GM21390 (cell line): Measurements from ENCODE around the gene NANOS3.
A peak's percentile ranks its signal among the peaks of the same experiment; 100 is the strongest.

Experiments
- ATAC-seq: cut with Tn5 transposase; IDR thresholded peaks from one replicate; pipeline ENCODE4 v1.9.1; 2021; ENCODE audit not compliant: unreplicated experiment

Gene NANOS3

DNA sequence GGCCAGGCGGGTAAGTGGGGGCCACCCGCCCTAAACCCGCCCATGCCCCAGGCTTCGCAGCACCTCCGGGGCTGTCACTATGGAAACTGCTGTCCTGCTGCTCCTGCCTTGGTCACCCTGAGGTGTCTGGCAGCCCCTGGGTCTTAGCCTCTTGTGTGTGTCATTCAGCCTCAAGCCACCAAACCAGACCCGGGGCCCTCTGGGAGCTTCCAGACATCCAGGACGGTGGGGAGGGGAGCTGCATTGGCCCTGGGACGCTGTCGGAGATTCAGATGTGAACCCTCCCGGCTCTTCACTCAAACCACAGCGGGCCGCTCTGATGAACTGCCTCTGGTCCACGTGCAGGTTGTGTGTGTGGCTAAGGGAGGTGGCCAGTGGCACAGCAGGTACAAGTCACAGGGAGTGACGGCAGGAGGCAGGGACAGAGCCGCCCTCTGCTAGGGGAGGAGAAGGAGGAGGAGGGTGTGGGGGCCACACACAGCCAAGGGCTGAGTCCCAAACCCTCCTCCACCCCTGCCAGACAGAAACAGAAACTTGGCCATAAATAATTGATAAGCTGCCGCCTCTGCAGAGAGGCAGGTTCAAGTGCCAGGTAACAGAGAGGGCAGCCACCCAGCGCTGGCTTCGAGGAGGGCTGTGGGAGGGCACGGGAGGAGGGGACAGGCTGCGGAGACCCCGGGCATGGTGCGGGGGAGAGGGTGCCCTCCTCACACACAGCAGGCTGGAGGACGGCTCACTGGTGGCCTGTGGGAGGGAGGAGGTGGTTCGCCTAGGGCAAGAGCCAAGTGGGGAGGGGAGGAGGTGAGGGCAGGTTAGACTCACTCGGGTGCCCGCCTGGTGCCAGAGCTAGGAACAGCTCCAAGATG is 8.0 kb downstream of the NANOS3 start:
- no peak for ATAC-seq

DNA sequence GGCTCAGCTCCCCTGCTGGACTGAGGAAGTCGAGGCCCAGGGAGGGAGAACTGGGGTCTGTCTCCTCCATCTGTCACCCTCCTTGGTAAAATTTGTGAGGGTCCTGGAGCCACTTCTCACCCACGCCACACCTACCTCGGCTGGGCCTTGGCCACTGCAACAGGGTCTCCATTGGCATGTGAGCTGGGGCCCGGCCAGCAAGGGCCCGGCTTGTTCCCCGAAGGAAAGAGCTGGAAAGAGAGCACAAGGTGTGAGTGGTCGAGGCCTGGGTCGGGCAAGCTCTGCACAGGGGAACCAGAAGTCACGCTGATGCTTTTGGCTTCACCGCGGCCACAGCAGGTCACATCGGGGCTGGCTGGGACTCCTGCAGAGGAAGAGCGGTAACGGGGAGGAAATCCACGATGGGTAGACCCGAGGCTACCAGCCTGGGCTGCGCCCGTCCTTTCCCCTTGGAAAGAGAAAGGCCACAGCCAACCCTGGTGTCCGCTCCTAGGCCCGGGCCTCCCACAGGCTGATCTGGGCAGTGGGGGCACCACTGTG is 9.0 kb downstream of the NANOS3 start:
- ATAC-seq = no peak

DNA sequence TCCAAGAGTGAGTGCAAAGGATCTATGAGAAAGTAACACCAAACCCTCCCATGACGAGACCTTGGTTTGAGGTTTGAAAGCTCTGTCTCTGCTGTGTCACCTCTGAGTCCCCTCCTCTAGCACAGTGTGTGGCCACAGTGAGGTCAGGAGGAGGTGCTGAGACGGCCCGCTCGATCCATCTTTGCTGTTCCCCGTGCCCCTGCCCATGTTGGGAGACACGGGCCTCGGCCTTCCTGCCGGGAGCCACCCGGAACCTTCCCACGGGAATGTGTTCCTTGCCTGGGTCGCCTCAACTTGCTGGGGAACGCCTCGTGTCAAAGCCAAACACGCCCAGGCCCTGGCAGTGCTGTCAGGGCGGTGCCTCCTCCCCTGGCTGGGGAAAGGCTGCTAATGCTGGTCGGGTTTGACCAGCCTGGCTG is 10.1 kb downstream of the NANOS3 start:
- ATAC-seq = no peak

DNA sequence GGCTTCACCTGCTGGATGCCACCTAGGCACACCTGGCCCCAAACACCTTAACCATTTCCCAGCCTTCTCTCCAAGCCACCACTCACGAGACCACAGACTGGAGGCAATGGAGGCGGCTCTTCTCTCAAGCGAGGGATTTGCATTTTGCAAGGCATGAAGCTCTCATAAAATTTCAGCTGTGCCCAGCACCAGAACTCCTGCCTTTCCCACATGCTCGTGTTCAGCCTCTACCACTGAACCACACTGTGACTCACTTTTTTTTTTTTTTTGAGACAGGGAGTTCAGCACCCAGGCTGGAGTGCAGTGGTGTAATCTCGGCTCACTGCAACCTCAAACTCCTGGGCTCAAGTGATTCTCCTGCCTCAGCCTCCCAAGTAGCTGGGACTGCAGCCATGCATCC is 10.6 kb downstream of the NANOS3 start:
- no peak for ATAC-seq

DNA sequence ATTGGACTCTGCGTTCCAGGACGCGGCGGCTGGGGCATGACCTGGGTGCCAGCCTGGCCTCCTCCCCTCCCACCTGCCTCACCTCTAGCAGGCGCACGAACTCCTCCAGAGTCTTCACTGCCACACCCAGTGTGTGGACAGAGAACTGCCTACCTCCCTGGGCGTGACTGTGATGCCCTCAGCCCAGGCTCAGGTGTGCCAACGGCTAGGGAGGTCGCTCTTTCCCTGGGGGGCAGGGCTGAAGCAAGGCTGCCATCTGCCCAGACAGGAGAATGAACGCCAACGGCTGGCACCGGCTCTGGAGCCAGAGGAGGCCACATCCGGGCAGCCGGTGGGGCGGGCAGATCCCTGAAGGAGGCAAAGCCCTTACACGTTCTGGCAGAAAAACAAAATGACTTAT is 11.3 kb downstream of the NANOS3 start:
- no peak for ATAC-seq

DNA sequence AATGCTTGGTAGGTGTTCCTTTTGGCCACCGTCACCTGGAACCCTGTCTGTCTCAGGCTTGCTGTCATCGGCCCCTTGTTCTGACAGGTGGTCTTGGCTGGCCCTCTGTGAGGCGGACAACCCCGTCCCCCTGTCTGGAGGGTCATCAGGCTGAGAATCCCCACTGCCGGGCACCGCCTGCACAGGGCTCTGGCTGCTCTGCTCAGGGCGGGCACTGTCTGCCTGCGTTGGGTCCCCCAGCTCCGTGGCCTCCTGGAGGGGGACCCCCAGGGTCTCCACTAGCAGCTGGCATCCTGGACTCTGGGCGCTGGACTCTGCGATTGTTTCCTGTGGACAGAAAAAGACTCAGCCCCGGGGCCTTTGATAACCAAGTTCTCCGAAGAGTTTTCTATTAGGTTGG is 13.2 kb downstream of the NANOS3 start:
- ATAC-seq = no peak

DNA sequence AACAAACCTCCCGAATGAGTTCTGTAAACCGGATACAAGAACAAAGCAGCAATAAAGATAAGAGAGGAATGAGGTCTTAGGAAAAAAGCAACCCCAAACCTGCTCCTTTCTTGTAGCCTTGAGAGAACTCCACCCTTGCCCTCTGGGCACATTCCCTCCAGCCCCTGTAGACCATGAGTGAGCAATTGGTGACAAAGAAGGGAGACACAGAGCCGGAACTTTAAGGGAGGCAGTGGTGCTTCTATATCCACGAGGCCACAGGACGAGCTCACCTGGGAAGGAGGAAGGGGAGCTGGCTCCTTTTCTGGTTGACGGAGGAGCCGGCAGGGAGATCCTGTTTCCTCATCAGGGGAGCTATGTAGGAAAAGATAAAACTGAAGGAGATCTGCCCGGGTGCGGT is 15.9 kb downstream of the NANOS3 start:
- no peak for ATAC-seq

DNA sequence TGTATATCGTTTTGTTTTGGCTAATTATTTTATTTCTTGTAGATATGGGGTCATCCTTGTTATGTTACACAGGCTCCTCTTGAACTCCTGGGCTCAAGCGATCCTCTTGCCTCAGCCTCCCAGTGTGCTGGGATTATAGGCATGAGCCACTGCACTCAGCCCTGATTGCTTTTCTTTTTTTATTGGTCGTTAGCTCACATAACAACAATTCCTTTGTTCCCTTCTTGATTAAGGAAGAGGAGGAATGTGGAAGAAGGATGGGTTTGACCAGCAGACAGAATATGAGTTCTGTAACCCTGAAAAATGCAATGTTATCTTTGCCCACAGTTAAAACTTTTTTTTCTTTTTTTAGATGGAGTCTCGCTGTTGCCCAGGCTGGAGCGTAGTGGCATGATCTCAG is 17.6 kb downstream of the NANOS3 start:
- no peak for ATAC-seq

DNA sequence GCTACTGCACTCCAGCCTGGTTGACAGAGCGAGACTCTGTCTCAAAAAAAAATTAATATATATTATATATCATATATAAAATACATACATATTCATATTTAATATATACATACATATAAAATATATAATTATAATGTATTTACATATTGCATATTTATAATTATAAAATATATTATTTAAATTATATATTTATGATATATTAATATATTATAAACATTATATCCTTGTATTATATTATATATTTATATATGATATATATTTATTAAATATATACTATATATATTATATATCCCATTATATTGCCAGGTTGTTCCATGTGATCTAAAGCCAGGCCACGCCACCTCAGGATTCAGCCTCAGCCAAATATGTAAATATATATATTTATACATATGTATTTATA is 19.3 kb downstream of the NANOS3 start:
- no peak for ATAC-seq

DNA sequence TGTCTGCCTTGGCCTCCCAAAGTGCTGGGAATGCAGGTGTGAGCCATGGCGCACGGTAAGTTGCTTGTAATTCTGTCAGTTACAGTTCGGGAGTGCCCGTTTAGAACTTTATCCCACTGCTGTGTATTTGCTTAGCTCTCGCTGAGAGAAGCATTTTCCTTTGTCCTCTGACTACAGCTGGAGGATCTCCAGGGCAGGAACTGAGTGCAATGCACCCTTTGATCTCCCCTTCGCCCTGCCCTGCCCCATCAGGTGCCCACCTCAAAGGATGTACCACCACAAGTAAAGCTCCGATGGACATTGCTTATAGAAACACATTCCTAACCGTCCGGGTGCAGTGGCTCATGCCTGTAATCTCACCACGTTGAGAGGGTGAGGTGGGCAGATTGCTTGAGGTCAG is 22.5 kb downstream of the NANOS3 start:
- no peak for ATAC-seq

DNA sequence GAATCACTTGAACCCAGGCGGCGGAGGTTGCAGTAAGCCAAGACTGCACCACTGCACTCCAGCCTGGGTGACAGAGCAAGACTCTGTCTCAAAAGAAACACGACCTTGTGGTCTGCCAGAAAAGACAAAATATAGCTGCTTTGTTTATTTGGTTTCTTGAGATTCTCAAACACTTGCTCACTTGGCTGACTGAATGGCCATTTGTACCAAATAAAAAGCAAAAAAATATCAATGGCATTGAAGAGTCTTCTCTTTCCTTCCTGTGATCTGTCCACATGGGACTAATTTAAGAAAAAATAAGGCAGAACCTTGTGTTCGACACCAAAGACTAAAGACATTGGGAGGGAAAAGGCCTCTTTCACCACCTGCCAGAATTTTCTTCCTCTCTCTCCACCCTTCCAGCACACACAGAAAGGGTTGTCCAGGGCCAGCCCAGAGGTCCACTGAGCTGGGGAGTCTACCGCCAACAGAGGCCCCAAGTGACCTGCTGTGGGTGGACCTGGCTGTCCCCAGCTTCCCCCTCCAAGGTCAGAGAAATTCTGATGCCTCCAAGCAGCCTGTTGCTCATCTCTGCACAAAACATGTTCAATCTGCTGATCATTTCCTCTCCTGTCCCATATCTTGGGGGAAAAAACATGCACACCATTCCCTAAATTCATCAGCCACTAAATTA is 23.1 kb downstream of the NANOS3 start:
- no peak for ATAC-seq

DNA sequence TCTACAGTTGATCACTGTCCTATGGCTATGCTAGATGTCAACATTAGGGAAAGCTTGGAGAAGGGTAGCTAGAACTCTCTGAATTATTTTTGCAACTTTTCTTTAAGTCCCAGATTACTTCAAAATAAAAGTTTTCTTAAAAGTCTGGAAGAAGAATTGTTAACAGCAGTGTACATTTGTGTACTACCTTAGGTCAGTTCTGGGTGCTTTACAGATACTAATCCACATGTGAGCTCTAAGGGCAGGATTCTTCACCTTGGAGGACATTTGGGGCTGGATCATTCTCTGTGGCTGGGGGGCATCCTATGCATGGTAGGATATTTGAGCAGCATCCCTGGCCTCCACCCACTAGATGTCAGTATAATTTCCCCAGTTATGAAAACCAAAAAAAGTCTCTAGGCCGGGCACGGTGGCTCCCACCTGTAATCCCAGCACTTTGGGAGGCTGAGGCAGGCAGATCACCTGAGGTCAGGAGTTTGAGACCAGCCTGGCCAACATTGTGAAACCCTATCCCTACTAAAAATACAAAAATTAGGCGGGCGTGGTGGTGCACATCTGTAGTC is 26.1 kb downstream of the NANOS3 start:
- no peak for ATAC-seq

DNA sequence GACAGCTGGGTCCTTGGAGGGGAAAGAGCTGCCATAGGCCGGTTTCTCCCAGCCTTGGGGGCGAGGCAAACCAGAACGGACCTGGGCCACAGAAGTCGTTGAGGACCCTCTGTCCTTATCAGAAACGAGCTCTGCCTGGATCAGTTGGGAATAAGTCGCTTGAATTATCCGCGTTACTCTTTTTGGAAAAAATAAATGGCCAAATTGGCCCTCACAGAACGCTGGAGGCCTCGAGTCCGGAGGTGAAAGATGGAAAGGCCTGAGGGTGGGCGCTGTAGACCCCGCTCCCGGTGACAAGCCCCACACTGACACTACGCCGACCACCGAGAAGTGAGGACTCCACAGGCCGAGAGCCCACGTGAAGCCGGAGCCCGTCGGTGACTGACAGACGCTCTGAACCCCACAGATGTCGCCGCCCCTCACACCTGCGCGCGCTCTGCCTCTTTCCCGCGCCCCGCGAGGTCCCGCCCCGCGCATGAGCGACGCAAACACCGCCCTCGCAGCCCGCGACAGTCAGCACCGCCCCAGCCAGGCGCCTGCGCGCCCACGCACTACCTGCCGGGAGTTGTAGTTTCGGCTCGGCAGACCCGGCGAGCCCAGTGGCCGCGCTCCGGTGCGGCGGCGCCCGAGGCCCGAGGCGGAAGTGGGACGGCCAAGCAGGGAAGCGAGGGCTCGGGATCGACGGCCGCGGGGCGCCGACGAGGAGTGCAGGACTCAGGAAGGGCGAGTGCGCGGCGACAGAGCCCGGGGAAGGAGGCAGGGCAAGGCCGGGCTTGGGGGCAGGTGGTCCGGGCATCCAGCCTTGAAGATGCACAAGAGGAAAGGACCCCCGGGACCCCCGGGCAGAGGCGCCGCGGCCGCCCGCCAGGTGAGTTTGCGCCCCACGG is 28.9 kb downstream of the NANOS3 start, which contains the start of the genes BRME1 and CC2D1A:
TSS of gene BRME1 (minus strand) at position 484 of the 887 bp plus-strand sequence. CDS start 1,225 bp downstream, outside the sequence.
TSS of gene CC2D1A (plus strand) at position 568 of the 887 bp plus-strand sequence. CDS start at position 809, 241 bp downstream.
- ATAC-seq = peak; percentile 90

DNA sequence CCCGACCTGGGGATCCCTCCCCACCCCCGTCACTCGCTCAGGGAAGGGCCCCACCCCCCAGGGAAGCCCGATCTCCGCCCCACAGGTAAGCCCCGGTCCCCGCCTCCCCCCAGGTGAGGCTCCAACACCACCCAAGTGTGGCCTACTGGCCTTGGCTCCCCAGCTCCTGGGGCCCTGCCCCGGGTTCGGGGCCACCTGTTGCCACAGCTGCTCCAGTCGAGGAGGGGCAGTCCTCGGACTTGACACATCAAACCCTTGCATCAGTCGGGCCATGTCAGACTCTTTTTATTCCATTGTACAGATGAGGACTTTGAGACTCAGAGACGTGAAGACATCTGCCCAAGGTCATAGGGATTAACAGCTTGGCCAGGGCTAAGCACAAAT is 29.6 kb downstream of the NANOS3 start:
- ATAC-seq = peak; percentile 37

DNA sequence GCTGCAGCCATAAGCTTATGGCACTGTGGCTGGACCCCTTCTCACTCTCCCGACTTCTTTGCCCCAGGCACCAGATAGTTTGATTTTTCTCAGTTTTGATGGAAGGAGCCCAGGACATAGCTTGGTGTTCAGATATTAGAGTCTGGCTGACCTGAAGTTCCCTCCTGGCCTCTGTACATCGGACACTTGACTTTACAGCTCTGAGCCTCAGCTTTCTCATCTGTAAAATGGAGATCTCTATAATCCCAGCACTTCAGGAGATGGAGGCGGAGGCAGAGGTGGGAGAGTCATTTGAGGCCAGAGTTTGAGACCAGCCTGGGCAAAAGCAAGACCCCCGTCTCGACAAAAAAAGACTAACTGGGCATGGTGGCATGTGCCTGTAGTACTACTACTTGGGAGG is 30.0 kb downstream of the NANOS3 start:
- ATAC-seq = no peak

DNA sequence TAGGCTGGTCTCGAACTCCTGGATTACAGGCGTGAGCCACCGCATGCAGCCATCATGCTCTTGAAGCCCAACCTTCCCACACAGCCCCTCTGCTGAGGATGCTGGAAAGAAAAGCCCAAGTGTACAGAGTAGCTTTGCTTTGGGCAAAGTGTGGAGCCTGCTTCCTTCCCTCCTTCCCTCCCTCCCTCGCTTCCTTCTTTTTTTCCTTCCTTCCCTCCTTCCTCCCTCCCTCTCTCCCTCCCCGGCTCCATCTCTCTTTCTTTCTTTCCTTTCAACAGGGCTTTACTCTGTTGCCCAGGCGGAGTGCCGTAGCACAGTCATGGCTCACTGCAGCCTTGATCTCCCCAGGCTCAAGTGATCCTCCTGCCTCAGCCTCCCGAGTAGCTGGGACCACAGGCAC is 31.7 kb downstream of the NANOS3 start:
- no peak for ATAC-seq

DNA sequence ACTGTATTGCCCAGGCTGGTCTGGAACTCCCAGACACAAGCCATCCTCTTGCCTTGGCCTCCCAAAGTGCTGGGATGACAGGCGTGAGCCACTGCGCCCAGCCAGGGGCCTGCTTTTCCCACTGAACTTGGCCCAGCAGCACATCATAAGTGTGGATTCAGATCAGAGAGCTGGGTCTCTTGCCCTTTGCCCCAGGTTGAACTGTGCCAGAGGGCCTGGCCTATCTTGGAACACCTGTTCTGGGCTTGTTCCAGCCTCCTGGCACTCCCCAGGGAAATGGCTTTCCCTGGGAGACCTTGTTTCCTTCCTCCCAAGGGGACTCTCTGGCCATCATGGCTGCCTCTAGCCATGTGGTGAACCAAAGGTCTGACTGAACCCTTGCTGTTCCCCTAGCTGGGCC is 32.5 kb downstream of the NANOS3 start:
- no peak for ATAC-seq

DNA sequence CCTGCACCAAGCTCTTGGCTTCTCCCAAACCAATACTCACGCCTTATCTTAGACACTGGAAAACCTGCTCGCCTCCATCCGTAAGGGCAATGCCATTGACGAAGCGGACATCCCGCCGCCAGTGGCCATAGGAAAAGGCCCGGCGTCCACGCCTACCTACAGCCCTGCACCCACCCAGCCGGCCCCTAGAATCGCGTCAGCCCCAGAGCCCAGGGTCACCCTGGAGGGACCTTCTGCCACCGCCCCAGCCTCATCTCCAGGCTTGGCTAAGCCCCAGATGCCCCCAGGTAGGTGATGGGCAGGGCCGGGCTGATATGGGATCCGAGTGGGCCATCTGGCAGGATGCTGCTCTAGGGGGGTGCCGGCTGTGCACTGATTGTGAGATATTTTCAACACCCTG is 36.4 kb downstream of the NANOS3 start:
- no peak for ATAC-seq

DNA sequence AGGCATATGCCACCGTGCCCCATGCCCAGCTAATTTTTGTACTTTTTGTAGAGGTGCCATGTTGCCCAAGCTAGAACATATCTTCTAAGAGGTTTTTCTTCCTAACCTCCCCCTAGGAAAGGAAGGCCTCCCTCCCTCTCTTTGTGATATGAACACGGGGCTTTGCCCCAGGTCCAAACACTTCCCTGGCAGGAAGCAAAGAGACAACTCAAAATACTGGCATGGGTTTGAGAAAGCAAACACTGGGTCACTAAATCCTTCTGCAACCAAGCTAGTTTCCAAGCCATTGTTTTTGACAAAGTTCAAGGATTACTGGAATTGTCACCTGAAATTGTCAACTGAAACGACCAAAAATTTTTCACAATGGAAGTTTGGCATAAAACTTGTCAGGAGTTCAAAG is 37.8 kb downstream of the NANOS3 start:
- ATAC-seq = no peak

DNA sequence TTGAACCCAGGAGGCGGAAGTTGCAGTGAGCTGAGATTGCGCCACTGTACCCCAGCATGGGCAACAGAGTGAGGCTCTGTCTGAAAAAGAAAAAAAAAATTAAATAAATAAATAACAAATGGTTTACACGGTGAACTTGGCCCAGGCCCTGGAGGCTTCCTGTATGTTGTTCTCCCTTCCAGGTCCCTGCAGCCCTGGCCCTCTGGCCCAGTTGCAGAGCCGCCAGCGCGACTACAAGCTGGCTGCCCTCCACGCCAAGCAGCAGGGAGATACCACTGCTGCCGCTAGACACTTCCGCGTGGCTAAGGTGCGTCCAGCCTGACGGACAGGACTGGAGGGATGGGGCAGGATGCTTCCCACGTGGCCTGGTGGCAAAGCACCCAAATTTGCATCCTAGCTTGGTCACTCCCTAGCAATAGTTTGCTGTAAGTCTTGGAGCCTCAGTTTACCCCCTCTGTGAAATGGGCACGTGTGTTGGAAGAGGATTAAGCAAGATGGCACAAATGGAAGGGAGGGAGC is 41.0 kb downstream of the NANOS3 start:
- ATAC-seq = no peak
